CD4-positive, alpha-beta T cell treated with Interferon alpha-2 for 1 hour (primary cell): ENCODE data around the gene B4GALNT2.
A peak's percentile ranks its signal among the peaks of the same experiment; 100 is the strongest.

Source experiments
- DNase-seq, 2 donors: peaks; one replicate each; pipeline ENCODE4 v3.0.0-alpha.2; 2020 to 2022

B4GALNT2 gene

DNA sequence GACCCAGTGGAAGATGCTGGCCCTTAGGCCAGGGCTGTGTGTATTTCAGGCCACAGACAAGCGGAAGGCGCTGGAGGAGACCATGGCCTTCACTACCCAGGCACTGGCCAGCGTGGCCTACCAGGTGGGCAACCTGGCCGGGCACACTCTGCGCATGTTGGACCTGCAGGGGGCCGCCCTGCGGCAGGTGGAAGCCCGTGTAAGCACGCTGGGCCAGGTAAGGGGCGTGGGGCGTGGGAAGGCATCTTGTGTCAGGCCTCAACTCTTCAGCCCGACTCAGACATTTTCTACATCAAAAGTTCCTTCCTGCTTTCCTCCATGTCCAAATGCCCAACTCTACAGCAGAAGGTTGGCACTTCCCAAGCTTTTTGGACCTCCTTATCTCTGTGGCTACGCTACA is 83.9 kb downstream of the B4GALNT2 start:
- DNase-seq: no peak

- DNase-seq: peak; percentile 19 to 30
These were observed 84.5 kb downstream of the B4GALNT2 start for GRCh38 chr17:49216953-49217650.

DNA sequence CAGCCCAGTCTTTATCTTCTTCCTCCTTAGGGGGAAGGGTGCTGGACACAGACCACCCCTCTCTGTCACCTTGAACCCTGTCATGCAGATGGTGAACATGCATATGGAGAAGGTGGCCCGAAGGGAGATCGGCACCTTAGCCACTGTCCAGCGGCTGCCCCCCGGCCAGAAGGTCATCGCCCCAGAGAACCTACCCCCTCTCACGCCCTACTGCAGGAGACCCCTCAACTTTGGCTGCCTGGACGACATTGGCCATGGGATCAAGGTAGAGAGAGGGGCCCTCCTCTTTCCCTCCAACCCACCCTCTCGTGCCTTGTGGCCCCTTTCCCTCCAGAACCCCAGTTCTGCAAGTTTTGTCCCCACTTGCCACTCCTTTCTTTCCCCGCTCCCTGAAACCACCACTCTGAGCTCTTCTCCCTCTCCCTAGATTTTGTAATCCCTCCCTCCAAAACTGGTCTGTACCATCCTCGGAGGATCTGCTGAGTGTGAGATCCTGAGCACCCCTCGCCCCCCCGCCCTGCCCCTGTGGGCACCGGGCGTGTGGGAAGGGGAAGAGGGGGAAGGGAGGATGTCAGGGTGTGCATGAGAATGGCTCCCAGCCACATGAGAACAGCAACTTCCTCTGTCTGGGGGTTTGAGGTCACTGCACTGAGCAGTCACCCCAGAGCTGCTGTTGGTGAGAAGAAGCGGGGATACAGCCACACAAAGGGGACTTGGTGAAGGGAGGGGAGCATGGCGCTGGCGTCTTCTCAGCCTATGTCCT is 85.3 kb downstream of the B4GALNT2 start:
- peak; percentile 76 to 82 for DNase-seq

DNA sequence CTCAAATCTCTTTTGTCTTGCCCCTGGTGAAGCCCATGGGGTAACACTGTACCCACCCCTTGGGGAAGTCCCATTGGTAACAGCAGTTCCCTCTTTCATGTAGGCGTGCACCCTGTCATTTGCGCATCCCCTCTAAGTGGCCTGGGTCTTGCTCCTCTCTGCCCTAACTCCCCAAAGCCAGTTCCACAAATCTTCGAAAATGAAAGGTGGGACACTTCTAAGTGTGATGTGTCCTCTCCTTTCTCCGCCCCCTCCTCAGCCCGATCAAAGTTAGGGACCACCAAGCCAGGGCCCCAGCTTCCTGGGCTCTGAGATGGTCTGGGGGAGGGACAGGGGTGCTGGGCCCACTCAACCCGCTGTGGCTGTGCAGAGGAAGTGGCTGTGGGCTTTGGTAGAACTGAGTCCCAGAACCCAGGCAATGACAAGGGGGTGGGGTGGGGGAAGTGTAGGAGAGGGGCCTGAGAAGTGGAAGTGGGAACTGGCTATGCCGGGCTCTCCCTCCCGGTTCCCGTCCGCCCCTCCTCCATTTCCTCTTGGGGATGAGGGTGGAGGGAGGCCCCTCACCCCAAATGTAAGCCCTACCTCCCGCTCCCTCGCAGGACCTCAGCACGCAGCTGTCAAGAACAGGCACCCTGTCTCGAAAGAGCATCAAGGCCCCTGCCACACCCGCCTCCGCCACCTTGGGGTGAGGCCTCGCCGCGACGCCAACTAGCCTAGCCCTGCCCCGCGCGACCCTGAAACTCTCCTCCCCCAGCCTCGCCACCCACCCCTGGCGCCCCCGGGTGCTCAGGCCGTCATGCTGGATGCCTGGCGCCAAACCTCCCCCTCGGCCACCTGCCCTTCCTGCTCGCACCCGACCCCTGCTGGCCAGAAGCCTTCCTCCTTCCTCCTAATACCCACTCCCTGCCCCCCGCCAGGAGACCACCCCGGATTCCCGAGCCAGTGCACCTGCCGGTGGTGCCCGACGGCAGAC is 86.7 kb downstream of the B4GALNT2 start:
- peak; percentile 74 to 76 for DNase-seq

- no peak for DNase-seq
These were observed 87.4 kb downstream of the B4GALNT2 start for GRCh38 chr17:49219987-49220386.

- no peak for DNase-seq
These were observed 90.6 kb downstream of the B4GALNT2 start for GRCh38 chr17:49223168-49223516.

DNA sequence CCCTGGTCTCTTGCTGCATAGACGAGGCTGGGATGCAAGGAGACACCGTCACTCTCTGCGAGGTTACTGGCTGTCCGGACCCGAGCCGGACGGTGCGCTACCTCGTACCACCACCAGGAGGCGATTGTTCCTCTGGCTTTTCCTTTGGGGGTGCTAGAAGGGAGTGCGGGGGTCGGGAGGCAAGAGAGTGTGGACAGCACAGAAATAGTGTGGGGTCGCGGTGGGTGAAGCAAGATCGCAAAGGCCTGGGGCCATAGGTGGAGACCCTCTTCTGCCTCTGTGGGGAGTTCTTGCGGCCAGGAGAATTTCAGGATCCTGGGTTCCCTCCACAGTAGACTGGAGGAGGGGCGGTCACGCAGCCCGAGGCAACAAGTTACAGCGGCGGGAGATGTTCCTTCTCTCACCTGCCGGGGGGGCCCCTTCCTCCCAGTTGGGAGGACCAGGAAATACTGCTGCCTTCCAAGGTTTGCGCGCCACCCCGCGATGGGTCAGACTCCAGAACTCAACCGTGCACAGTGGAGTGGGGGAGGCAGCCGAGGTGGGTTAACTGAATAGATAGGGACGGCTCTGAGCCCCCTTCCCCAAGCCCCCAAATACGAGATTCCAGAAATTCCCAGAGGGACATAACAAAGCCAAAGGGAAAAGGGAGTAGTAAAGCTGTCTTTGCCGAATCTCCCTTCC is 91.1 kb downstream of the B4GALNT2 start:
- DNase-seq: peak; percentile 56 to 74

- peak; percentile 33 to 63 for DNase-seq
These were observed 91.8 kb downstream of the B4GALNT2 start for GRCh38 chr17:49224198-49224996.

GRCh38 chr17:49224997-49225337 is 92.4 kb downstream of the B4GALNT2 start:
- no peak for DNase-seq

DNA sequence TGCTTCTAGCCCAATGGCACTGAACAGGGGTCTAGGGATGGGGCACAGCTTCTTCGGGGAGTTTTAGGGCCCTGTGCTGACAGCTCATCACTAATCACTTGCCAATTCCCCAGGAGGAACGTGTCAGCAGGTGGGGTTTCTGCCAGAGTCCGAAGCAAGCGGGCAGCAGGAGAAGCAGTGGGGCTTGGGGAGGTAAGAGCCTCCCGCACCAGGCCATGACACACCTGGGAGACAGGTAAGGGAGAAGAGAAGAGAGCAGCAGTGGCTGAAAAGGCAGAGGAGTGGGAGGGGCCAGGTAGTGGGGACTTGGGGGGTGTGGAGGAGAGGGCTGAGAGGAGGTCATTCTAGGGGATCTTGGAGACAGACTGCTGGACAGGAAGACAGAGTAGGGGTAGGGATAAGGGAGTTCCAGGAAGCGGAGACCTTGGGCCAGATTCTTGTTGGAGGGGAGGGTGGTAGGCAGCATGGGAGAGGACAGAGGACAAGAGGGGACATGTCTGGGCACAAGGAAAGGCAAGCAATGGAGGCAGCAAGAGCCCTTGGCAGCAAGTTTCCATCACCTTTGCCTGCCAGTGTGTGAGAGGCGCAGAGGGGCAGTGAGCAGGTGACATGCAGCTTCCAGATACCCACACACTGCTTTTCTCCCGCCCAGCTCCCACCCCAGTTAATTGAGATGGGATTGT is 93.1 kb downstream of the B4GALNT2 start:
- DNase-seq: no peak
